Measurements from ENCODE around the gene RS1.

RS1 gene

DNA sequence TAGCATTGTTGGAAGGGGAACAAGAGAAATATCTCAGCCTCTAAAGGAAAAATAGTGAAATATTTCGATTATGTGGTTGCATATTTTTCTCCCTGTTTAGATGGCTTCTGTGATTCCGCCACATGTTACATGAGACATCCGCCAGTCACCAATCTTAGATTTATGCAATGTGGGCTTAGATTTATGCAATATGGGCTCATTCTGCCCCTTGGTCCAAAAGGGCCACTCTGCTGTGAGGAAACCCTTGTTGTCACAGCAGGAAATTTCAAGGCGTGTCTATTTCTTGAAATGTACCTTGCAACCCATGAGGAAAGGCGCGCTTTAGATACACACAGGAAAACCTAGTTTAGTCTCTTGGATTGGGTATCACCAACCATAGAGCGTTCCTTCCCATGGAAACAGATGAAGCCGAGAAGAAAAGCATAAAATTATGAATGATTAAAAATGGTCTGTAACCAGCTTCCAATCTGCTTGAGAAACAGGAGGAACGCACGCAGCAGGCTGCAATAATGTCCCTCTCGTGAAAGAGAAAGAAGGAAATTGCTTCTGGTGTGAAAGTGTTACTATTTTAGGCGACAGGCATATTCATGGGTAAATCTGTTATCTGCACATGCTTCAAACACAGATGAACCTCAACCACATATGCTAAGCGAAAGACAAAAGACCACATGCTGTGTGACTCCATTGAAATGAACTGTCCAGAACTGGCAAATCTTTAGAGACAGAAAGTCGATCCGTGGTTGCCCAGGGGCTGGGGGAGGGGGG, 3.7 kb downstream of the RS1 start:
- TF ChIP-seq, protein P1, sequence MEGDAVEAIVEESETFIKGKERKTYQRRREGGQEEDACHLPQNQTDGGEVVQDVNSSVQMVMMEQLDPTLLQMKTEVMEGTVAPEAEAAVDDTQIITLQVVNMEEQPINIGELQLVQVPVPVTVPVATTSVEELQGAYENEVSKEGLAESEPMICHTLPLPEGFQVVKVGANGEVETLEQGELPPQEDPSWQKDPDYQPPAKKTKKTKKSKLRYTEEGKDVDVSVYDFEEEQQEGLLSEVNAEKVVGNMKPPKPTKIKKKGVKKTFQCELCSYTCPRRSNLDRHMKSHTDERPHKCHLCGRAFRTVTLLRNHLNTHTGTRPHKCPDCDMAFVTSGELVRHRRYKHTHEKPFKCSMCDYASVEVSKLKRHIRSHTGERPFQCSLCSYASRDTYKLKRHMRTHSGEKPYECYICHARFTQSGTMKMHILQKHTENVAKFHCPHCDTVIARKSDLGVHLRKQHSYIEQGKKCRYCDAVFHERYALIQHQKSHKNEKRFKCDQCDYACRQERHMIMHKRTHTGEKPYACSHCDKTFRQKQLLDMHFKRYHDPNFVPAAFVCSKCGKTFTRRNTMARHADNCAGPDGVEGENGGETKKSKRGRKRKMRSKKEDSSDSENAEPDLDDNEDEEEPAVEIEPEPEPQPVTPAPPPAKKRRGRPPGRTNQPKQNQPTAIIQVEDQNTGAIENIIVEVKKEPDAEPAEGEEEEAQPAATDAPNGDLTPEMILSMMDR (IDR thresholded peaks at IDR 0.05; ENCODE audit: low read depth, low read length), result no peak
- no peak overlapping the region for H3K4me3 ChIP-seq (ENCODE audit: low read depth, low read length)

DNA sequence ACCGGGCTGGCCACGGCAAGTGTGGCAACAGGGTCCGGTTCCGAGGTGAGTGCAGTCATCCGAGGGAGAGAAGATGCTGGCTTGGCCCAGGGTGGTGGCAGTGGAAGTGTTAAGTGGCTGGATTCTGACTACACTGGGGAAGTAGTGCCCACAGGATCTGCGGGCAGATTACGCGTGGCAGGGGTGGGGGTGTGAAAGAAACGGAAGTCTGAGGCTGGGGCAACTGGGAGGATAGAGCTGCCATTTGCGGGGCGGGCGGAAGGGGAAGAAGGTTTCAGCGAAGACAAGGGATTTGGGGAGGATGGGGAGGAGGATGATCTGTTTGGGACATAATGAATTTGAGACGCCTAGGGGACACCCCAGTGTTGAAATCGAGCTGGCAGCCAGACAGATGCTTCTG, 5.3 kb downstream of the RS1 start:
- TF ChIP-seq, protein P1 (IDR thresholded peaks at IDR 0.05; ENCODE audit: low read depth, low read length), result no peak
- H3K4me3 ChIP-seq (ENCODE audit: low read depth, low read length), result no peak overlapping the region

DNA sequence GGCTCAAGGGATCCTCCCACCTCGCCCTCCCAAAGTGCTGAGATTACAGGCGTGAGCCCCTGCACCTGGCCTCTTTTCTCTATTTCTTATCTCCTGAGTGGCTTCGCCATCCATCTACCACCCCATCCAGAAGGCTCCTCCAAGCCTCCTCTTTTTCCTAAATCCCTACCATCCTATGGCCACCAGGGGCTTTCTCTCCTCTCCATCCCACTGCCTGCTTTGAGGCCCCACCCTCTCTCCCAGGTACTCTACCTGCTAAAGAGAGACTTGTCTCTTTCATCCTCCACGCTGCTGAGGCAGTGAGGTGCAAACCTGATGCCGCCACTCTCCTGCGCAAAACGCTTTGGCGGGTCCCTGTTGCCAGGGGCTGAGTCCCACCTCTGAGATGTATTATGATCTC, 7.0 kb downstream of the RS1 start:
- no peak overlapping the region for H3K4me3 ChIP-seq (ENCODE audit: low read depth, low read length)
- TF ChIP-seq, protein P1 (IDR thresholded peaks at IDR 0.05; ENCODE audit: low read depth, low read length), result no peak

DNA sequence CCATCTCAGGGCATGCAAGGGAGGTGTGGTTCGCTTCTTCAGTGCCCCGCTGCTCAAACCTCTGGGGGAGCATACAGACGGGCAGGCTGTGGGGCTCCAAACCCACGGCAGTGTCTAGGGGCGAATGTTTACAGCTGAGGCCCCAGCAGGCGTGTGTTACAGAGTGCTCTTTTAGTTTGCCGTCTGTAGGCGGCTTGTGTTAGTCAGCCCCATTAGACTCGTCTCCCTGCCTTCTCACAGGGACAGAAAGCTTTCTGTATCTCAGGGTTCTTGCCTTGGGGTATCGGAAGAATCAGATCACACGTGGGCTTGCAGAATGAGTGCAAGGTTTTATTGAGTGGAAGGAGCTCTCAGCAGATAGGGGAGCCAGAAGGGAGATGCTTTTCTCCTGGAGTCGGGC, 10.6 kb downstream of the RS1 start:
- TF ChIP-seq, protein P1 (IDR thresholded peaks at IDR 0.05; ENCODE audit: low read depth, low read length), result no peak
- H3K4me3 ChIP-seq (ENCODE audit: low read depth, low read length), result no peak overlapping the region

DNA sequence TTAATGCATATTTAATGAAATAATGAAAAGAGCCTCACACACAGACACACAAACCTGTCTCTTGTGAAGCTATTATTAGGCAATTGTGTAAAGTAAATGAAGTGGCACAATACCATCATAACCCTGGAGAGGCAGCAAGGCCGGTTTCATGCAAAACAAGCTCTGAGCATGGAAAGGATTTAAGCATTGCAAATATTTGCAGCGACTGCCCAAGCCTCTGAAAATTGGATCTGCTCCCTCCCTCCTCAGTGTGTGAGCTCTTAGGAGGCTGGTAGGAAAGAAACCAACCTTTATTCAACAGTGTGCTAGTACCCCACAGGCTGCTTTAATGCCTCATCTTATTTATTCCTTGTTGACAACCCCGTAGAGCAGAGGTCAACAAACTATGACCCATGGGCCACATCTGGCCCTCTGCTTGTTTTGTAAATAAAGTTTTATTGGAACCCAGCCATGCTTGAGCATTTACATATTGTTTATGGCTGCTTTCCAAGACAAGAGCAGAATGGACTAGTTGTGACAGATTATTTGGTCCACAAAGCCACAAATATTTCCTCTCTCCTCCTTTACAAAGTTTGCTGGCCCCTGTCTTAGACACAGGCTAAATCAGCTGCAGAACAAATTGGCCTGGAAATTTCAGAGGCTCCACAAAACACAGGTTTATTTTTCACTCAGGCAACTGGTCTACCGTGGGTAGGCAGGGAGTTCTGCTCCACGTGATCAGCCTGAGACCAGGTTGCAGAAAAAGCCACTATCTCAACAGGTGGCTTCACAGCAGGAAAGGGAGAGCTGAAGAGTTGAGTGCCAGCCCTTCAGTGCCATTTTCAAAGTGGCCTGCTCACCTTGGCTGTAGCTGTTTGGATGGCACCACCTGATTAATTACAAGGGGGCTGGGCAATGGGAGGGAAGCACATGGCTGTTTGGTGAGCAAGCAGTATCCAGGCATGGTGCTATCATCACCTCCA, 16.8 kb downstream of the RS1 start:
- H3K4me3 ChIP-seq (ENCODE audit: low read depth, low read length), result no peak overlapping the region
- TF ChIP-seq, protein P1 (IDR thresholded peaks at IDR 0.05; ENCODE audit: low read depth, low read length), result no peak

DNA sequence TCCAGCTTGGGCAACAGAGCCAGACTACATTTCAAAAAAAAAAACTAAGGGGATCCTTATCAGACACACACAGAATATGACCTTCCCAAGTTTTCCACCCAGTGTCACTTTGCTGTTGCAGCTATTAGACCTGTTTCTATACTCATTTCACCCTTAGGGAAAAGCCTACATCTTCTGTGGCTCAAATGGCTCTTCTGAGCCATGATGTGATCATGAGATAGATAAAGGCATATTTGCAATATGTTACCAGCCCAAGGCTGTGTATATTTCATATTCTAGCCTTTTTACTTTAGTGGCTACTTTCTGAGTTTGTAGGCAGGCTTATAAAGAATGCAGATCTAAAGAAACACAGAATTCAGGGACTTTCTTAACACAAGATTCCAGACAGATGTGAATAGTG, 19.3 kb downstream of the RS1 start:
- TF ChIP-seq, protein P1 (IDR thresholded peaks at IDR 0.05; ENCODE audit: low read depth, low read length), result no peak
- H3K4me3 ChIP-seq (ENCODE audit: low read depth, low read length), result no peak overlapping the region

DNA sequence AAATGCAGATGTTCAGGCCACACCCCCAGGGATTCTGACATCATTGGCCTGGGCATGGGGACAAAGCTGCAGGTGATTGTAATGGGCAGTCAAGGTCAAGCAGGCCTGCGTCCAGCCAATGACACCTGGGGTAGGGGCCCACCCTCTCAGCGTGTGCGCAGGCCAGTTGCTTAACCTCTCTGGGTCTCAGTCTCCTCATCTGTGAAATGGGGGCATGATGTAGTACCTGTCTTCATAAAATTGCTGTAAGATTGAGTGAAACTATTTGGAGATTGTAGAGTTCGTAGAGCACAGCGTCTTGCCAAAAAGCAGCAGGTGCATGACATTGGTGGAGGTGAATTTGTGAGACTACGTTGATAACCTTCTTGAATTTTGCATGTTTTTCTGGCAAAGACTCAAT, 21.2 kb downstream of the RS1 start:
- TF ChIP-seq, protein P1 (IDR thresholded peaks at IDR 0.05; ENCODE audit: low read depth, low read length), result no peak
- H3K4me3 ChIP-seq (ENCODE audit: low read depth, low read length), result no peak overlapping the region
